HUES6 (cell line): ENCODE results near the gene SORBS1.
"Not testable (repeated sequence)": the region's sequence is repeated elsewhere in the genome, so short reads cannot be mapped to it uniquely, and the experiment has no call there.

ENCODE experiments used
- H3K27ac ChIP-seq: 2 replicates; pipeline ENCODE4 v1.7.0; 2013; ENCODE audit warnings: low read depth, mild to moderate bottlenecking, low read length, inconsistent platforms
- H3K27me3 ChIP-seq: 2 replicates; pipeline ENCODE4 v1.6.1; 2013; ENCODE audit warnings: low read length; ENCODE audit not compliant: control insufficient read depth, insufficient read depth
- H3K36me3 ChIP-seq: 2 replicates; pipeline ENCODE4 v1.6.1; 2013; ENCODE audit warnings: low read length; ENCODE audit not compliant: control insufficient read depth, insufficient read depth
- H3K4me1 ChIP-seq: 2 replicates; pipeline ENCODE4 v1.6.1; 2013; ENCODE audit warnings: low read length; ENCODE audit not compliant: control insufficient read depth, insufficient read depth
- H3K4me3 ChIP-seq: 2 replicates; pipeline ENCODE4 v1.5.1; 2013; ENCODE audit warnings: low read depth, low read length
- H3K9ac ChIP-seq: one replicate; pipeline ENCODE4 v1.6.1; 2013; ENCODE audit warnings: mild to moderate bottlenecking, low read length
- H3K9me3 ChIP-seq: 2 replicates; pipeline ENCODE4 v1.6.1; 2013; ENCODE audit warnings: low read depth, low read length; ENCODE audit not compliant: control insufficient read depth, insufficient read depth

Gene SORBS1

GRCh38 chr10:95467642-95468041, 93.5 kb downstream of the SORBS1 start:
- peak overlapping the region; percentile 47; the same call in 1 of the 2 replicates for H3K27ac ChIP-seq
- H3K9me3 ChIP-seq = not testable (repeated sequence)

GRCh38 chr10:95467162-95467599, 94.0 kb downstream of the SORBS1 start:
- Histone ChIP-seq H3K27me3 (no peaks in the 10 kb centered on the region), H3K27ac (peak overlapping the region; percentile 81; the same call in 1 of the 2 replicates), H3K4me3 (no peak overlapping the region), H3K9ac (no peak overlapping the region), H3K9me3 (no peaks in the 10 kb centered on the region), H3K36me3 (no peaks in the 10 kb centered on the region), H3K4me1 (peaks cover 73% of the 10 kb centered on the region)

More at GRCh38 chr10:95467642-95468041, 93.5 kb downstream of the SORBS1 start:
- H3K36me3 ChIP-seq, H3K9ac ChIP-seq, H3K4me3 ChIP-seq, H3K27me3 ChIP-seq: not testable (repeated sequence)
- H3K4me1 ChIP-seq = peaks cover 70% of the 10 kb centered on the region

GRCh38 chr10:95466436-95466835, 94.7 kb downstream of the SORBS1 start:
- Histone ChIP-seq H3K36me3 (no peaks in the 10 kb centered on the region), H3K4me1 (peaks cover 74% of the 10 kb centered on the region), H3K4me3 (no peak overlapping the region), H3K27ac (peak overlapping the region; percentile 81; the same call in 1 of the 2 replicates), H3K27me3 (no peaks in the 10 kb centered on the region), H3K9me3 (no peaks in the 10 kb centered on the region), H3K9ac (no peak overlapping the region)

GRCh38 chr10:95464280-95464679, 96.9 kb downstream of the SORBS1 start:
- H3K27me3 ChIP-seq = no peaks in the 10 kb centered on the region
- peaks cover 72% of the 10 kb centered on the region for H3K4me1 ChIP-seq
- H3K4me3 ChIP-seq = no peak overlapping the region
- no peak overlapping the region for H3K9ac ChIP-seq
- H3K36me3 ChIP-seq = no peaks in the 10 kb centered on the region
- H3K9me3 ChIP-seq = no peaks in the 10 kb centered on the region
- no peak overlapping the region for H3K27ac ChIP-seq

GRCh38 chr10:95462740-95463667, 98.2 kb downstream of the SORBS1 start:
- Histone ChIP-seq H3K9me3 (no peaks in the 10 kb centered on the region), H3K27me3 (no peaks in the 10 kb centered on the region), H3K27ac (no peak overlapping the region), H3K4me1 (peaks cover 63% of the 10 kb centered on the region), H3K4me3 (no peak overlapping the region), H3K9ac (no peak overlapping the region), H3K36me3 (no peaks in the 10 kb centered on the region)

GRCh38 chr10:95461611-95462010, 99.6 kb downstream of the SORBS1 start:
- H3K36me3 ChIP-seq = no peaks in the 10 kb centered on the region
- H3K27ac ChIP-seq = no peak overlapping the region
- H3K9ac ChIP-seq = no peak overlapping the region
- peaks cover 55% of the 10 kb centered on the region for H3K4me1 ChIP-seq
- no peak overlapping the region for H3K4me3 ChIP-seq
- no peaks in the 10 kb centered on the region for H3K9me3 ChIP-seq
- H3K27me3 ChIP-seq = no peaks in the 10 kb centered on the region

- Histone ChIP-seq H3K36me3 (no peaks in the 10 kb centered on the region), H3K4me3 (no peak overlapping the region), H3K4me1 (peaks cover 46% of the 10 kb centered on the region), H3K9ac (no peak overlapping the region), H3K27me3 (no peaks in the 10 kb centered on the region), H3K9me3 (no peaks in the 10 kb centered on the region), H3K27ac (no peak overlapping the region)
These were observed 101.6 kb downstream of the SORBS1 start for GRCh38 chr10:95459446-95460045.

DNA sequence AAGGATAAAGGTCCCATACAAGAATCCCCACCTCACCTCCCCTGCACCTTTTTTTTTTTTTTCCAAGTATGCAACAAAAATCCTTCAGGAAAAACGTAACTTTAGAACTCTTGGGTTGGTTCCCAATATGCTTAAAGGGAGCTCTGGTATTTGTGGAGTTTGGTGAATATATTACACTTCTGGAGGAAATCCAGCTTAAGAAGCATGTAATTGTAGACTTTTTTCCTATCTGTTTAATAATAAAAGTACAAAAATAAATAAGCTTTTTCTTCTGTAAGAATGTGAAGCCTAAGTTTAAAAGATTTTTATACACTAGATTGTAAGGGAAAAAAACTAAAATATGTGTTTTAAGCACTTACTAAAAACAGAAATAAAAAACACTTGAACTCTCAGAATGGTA, 102.3 kb downstream of the SORBS1 start:
- H3K4me1 ChIP-seq = peaks cover 43% of the 10 kb centered on the region
- H3K9ac ChIP-seq = no peak overlapping the region
- no peak overlapping the region for H3K27ac ChIP-seq
- no peaks in the 10 kb centered on the region for H3K36me3 ChIP-seq
- H3K9me3 ChIP-seq = no peaks in the 10 kb centered on the region
- H3K27me3 ChIP-seq = no peaks in the 10 kb centered on the region
- H3K4me3 ChIP-seq = no peak overlapping the region

- H3K36me3 ChIP-seq = no peaks in the 10 kb centered on the region
- H3K27ac ChIP-seq = no peak overlapping the region
- peaks cover 34% of the 10 kb centered on the region for H3K4me1 ChIP-seq
- H3K9ac ChIP-seq = no peak overlapping the region
- no peaks in the 10 kb centered on the region for H3K27me3 ChIP-seq
- no peaks in the 10 kb centered on the region for H3K9me3 ChIP-seq
- no peak overlapping the region for H3K4me3 ChIP-seq
These were observed 103.2 kb downstream of the SORBS1 start for GRCh38 chr10:95458014-95458413.

DNA sequence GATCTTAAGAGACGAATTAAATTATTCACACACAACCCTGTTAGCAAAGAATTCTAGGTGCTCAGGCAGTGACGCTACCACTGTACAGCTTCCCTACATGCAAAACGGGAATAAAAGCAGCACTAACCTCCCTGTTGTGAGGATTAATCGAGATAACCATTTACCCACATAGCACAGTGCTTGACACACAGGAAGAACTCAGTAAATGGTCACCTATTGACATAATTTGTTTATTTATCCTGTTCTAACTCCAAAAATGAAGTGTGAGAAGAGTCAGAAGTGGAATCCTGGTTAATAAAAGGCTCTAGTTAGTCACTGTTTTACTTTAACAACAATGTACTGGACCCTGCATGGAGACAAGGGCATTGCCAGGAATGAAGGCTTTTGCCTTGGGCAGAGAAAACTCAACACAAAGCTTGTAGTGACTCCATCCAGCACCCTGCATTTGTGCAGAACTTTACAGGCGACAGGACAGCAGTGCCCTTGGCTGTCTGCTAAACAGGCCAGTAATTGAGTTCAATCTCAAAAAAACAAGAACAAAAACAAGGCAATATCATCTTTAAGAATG, 103.8 kb downstream of the SORBS1 start:
- H3K9me3 ChIP-seq = no peaks in the 10 kb centered on the region
- no peak overlapping the region for H3K27ac ChIP-seq
- H3K4me1 ChIP-seq = peaks cover 28% of the 10 kb centered on the region
- H3K4me3 ChIP-seq = no peak overlapping the region
- no peaks in the 10 kb centered on the region for H3K36me3 ChIP-seq
- no peak overlapping the region for H3K9ac ChIP-seq
- H3K27me3 ChIP-seq = no peaks in the 10 kb centered on the region

DNA sequence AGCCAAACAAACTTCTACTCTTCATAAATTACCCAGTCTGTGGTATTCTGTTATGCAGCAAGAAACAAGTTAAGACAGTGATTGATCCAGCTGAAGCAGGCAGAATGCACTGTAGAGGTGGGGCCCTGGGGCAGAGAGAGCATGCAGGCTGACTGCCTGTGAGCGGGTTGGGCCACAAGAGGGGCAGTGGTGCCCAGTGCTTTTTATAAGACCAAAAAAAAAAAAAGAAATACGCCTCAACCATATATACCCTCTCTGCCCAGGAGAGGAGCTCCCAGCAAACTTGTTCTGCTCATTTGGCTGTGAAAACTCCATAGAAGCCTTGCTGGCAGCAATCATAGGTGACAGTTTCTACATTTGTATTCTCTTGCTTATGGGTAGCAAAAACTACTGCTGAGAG, 104.7 kb downstream of the SORBS1 start:
- no peak overlapping the region for H3K27ac ChIP-seq
- H3K27me3 ChIP-seq = no peaks in the 10 kb centered on the region
- H3K4me3 ChIP-seq = no peak overlapping the region
- H3K36me3 ChIP-seq = no peaks in the 10 kb centered on the region
- no peaks in the 10 kb centered on the region for H3K9me3 ChIP-seq
- H3K9ac ChIP-seq = no peak overlapping the region
- H3K4me1 ChIP-seq = peaks cover 24% of the 10 kb centered on the region
